HS-27A (cell line): ENCODE measurements around the gene H19.

Experiments used
- DNase-seq: peaks from one replicate; pipeline ENCODE4 v3.0.0-alpha.2; 2012; ENCODE audit warnings: low read depth, missing footprints

H19 gene

GRCh38 chr11:1982873-1983600, 14.6 kb downstream of the H19 start:
- no peak for DNase-seq

- DNase-seq, result no peak
Measured at GRCh38 chr11:1979607-1980006, 18.0 kb downstream of the H19 start.

GRCh38 chr11:1978720-1979473, 18.7 kb downstream of the H19 start:
- DNase-seq, result no peak

GRCh38 chr11:1975185-1975584, 22.5 kb downstream of the H19 start:
- DNase-seq, result no peak

- no peak for DNase-seq
Measured at GRCh38 chr11:1970956-1971355, 26.7 kb downstream of the H19 start.

- no peak for DNase-seq
Measured at GRCh38 chr11:1969776-1970175, 27.9 kb downstream of the H19 start.

GRCh38 chr11:1969035-1969434, 28.6 kb downstream of the H19 start:
- no peak for DNase-seq

- no peak for DNase-seq
Measured at GRCh38 chr11:1968454-1969002, 29.1 kb downstream of the H19 start.

GRCh38 chr11:1967641-1968225, 29.9 kb downstream of the H19 start:
- DNase-seq, result no peak

- DNase-seq, result no peak
Measured at GRCh38 chr11:1966531-1966930, 31.1 kb downstream of the H19 start.

- no peak for DNase-seq
Measured at GRCh38 chr11:1964955-1965354, 32.7 kb downstream of the H19 start.

GRCh38 chr11:1964348-1964747, 33.3 kb downstream of the H19 start:
- DNase-seq, result no peak

GRCh38 chr11:1963864-1964263, 33.8 kb downstream of the H19 start:
- DNase-seq, result no peak

- no peak for DNase-seq
Measured at GRCh38 chr11:1959786-1960185, 37.9 kb downstream of the H19 start.

- DNase-seq, result no peak
Measured at GRCh38 chr11:1958367-1958766, 39.3 kb downstream of the H19 start.

GRCh38 chr11:1953489-1954266, 44.0 kb downstream of the H19 start:
- DNase-seq, result no peak

- no peak for DNase-seq
Measured at GRCh38 chr11:1952806-1953482, 44.7 kb downstream of the H19 start.

- no peak for DNase-seq
Measured at GRCh38 chr11:1949922-1950321, 47.7 kb downstream of the H19 start.

GRCh38 chr11:1949302-1949701, 48.3 kb downstream of the H19 start:
- no peak for DNase-seq

GRCh38 chr11:1948389-1948788, 49.3 kb downstream of the H19 start:
- no peak for DNase-seq

- DNase-seq, result no peak
Measured at GRCh38 chr11:1947592-1948237, 49.9 kb downstream of the H19 start.
